Fibroblast of skin of right biceps (primary cell): Measurements from ENCODE around the gene PSMD5.
A peak's percentile ranks its signal among the peaks of the same experiment; 100 is the strongest.

Source experiments
- DNase-seq: peaks from one replicate; pipeline ENCODE4 v3.0.0-alpha.2; 2013

PSMD5 gene

DNA sequence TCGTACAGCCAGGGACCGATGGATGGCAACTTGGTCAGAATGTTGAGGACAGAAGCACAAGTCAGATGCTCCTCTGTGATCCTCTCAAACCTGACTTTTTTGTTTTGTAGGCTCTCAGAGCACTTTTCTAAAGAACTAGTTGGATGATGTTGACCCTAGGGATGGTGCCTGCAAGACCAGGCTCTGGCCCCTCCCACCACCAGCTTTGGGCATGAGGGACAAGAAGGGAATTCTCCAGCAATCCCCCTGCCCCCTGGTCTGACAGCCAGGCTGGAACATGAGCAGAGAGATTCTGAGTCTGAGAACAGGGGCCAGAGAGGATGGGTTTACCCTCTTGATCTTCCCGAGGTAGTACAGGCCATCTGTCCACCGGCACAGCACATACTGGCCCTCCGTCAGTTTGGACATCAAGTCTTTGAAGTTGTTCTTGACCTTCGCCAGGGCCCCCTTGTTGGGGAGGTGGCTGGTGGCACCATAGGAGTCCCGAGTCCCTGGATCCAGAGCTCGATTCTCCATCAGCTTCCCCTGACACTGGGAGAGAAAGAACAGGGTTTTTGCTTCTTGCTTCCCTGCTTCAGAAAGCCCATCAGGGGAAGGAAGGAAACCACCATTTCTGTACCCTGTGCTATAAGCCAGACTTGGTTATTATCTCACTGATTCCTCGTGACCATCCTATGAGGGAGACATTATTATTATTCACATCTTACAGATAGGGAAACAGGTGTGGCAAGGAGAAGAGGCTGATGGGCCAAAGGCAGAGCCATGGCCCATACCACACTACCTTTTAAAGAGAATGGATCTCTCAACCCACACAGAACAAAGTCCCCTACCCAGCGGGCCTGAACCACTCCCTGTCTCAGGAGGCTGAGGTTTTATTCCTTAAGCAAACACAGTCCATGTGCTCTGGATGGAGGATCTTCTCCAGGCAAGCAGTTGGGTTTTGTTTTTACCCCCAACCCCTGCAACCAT lies 31.8 kb upstream of the PSMD5 start:
- no peak for DNase-seq

DNA sequence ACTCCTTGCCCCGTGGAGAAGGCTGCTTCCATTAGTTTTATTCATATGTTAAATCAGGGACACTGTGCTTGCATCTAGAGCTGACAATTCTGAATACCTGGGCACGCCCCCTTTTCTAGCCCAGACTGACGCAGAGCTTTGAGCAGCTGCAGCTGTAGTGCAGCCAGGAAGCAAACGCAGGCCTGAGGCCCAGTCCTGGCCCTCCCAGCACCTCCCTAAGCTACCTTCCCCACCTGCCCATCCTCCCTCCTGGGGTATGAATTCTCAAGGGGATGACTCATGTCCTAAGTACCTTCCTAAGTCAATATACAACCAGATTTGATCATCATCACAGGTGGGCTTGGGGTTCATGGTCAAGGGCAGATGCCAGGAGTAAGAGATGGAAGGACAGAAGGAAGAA lies 30.8 kb upstream of the PSMD5 start:
- DNase-seq, result peak; percentile 21

DNA sequence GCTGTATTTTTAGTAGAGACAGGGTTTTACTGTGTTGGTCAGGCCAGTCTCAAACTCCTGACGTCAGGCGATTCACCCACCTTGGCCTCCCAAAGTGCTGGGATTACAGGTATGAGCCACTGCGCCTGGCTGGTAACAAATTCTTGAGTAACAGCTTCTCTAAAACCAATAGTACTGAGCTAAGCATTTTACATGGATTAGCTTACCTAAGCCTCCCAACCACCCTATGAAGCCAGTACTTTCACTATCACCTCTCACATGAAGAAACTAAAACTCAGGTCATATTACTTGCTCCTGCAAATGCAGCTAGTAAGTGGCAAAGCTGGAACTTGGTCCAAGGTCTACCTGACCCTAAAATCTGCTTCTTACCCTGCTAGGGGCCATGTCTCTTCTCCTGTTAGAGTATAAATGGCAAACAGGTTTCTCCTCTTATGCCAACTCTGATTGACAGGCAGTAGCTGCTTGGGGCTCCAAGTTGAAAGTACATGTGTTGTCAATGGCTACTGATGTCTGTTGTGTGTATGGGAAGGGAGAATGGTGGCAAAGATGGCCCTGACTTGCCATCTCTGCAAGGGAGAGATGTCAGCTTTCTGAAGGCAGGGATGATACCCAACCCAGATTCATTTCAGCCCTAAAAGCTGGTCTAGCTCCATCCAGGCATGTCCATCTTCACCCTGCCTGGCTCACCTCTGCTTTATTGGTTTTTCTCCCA lies 30.2 kb upstream of the PSMD5 start:
- DNase-seq, result no peak

DNA sequence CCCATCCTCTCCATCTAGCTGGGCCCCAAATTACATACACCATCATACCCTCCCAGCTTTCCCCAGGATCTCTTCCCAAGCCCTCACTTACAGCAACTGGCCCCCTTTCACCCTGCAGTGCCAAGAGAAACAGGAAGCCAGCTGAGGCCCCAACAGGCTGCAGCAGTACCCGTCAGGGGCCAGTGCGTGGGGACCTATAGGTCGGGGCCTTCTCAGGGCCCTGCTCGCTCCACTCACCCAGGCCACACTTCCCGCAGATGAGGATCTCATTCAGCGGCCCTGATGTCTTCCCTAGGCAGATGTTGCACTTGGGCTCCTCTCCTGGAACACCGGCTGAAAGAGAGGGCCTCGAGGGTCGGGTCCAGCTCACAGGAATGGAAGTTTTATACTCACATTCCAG lies 27.5 kb upstream of the PSMD5 start:
- no peak for DNase-seq

DNA sequence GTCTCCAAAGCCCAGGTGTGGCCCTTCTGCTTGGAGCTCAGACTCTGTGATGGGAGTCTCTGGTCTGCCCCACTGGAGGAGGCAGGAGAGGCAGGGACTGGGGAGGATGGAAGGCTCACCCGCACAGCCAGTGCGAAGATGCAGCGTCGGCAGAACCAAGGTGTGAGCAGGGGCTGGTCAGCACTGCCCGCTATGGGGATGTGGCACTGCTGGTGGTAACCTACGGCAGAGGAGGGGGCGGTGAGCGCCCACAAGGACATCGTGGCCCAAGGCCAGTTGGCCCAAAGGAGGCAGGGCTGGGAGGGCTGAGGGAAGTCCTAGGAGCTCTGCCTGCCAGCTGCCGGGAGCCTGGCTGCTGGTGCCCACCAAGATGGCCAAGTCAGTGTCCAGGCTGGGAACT lies 27.0 kb upstream of the PSMD5 start:
- no peak for DNase-seq

DNA sequence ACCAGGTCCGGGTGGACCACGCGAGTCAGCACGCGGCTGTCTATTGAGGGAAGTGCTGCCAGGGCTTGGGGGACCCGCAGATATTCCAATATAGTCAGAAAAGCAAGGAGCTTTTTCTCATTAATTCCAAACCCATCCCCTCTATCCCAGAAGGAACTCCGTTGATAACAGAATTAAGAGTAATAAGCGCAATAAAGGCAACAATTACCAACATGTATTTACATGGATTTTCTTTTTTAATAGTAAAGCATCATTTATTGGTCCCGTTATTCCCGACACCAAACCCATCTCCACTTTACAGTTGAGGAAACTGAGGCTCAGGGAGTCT lies 26.6 kb upstream of the PSMD5 start:
- DNase-seq, result no peak

DNA sequence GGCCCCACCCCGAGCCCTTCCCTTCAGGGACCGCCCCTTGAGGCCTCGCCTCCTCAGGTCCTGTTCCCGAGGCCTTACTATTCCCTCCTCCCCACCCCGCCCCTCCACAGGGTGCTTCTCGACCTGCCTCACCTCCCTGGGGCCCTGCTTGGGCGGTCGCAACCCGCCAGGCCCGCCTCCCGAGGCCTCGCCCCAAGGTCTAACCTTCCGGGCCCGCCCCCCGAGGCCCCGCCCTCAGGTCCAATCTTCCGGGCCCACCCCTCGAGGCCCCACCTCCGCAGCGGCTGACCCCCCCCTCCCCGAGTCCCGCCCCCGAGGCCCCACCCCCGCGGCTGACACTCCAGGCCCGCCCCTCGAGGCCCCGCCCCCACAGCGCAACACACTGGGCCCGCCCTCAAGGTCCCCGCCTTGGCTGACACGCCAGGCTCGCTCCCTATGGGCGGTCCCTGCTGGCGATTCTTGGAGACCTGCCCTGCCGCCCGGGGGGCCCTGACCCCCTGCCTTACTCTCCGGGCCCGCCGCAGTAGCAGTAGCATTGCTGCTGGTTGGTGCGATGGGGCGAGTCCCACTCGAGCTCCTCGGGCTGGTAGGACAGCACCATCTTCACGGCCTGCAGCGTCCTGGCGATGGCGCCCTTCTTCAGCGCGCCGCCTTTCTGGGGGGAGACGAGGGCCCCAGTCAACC lies 26.1 kb upstream of the PSMD5 start:
- peak; percentile 96 for DNase-seq

DNA sequence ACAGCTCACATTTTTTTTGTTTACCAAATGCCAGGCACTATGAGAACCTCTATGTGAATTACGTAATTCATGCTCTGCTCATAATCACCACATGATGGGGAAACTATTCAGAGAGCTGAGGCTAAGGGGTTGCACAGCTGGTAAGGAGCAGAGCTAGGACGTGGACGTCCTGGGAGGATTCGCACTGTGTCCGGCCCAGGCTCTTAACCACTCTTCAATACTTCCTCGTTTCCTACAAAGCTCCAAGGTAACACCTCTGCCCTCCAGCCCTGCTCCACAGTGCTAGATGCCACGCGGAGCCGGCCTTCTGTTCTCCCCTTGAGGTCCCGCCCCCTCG lies 25.6 kb upstream of the PSMD5 start:
- DNase-seq, result no peak

DNA sequence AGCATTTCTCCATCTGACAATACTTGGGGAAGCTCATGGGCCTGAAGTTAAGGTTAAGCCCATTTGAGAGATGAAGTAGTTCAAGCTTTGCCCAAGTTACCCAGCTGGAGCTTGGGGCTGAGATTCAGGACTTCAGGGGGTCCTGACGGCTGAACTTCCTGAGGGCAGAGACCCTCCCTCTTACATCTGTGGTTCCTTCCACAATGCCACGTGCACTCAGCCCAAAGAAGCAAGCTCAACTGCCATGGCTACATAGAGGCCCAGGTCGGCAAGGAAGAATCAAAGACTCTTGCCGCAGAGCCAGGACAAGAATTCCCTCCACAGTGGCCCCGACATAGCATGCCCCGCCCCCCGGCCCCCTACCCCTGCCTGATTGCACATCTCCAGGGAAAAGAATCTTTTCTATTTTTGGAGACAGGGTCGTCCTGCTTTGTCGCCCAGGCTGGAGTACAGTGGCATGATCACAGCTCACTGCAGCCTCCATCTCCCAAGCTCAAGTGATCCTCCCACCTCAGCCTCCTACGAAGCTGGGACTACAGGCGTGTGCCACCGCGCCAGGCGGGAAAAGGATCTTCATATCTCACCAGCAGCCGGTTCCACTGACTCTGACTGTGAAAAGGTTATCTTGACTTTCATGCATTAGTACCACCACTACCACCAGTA lies 25.1 kb upstream of the PSMD5 start:
- no peak for DNase-seq

DNA sequence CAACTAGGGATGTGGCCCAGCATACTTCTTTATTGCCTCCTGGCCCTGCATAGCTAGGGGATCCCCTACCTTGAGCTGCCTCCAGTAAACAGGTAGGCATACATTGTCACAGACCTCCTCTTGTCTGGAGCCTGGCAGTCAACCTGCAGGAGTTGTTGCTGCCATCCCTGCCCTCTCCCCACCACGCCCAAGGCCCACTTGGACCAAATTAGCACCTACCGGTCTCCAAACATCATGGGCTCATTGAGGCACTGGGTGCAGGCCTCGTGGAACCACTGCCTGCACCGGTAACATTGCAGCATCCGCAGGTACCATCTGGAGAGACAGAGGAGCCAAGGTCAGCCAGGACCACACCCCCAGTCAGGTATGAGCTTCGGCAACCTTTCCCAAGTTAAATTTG lies 23.9 kb upstream of the PSMD5 start:
- DNase-seq, result no peak

DNA sequence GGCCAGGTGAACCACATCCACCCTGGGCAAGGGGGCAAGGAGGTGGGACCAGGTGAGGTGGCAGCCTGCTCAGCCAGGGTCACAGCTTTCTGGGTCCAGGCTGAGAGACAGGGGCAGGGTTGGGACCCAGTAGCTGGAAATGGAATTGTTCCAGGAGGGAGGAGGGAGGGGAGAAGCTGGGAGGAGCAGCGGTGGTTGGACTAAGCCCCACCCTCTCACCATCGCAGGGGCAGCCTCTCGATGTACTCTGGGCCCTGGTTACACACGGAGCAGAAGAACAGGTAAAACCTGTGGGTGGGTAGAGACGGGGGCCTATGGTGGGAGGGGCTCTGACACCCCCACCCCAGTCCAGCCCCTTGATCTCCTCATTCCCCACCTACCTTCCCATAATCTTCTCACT lies 23.1 kb upstream of the PSMD5 start:
- DNase-seq, result no peak

DNA sequence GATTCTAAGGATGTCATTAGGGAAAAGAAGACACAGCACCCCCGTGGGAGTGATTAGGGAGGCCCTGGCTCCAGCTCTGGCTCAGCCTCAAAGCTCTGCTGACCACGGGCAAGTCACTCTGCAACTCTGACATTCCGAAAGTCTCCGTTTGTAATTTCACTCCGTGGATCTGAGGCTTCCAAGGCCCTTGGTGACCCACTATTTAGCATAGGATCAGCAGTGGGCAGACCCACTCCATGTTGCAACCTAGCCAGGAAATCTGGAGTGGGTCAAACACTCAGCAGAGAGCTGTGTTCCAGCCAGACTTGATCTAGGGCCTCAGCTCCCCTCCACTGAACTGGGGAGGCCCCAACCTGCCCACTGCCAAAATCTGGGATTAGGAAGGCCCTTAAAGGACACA lies 22.5 kb upstream of the PSMD5 start:
- DNase-seq, result no peak

DNA sequence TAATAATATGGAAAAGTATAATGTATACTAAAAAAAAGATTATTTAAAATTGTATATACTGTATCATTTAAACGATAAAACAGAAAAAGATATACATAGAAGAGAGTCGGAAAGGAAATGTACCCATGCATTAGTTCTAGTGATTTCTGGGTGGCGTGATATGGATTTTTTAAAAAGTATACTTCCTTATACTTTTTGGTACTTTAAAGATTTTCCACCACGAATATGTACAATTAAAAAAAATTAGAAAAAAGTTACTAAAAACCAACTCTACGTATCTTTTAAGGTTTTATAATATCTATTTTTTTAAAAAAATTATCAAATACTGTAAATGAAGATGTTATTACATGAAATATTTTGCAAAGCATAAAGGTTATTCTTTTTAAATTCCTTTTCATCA lies 22.0 kb upstream of the PSMD5 start:
- DNase-seq, result no peak

DNA sequence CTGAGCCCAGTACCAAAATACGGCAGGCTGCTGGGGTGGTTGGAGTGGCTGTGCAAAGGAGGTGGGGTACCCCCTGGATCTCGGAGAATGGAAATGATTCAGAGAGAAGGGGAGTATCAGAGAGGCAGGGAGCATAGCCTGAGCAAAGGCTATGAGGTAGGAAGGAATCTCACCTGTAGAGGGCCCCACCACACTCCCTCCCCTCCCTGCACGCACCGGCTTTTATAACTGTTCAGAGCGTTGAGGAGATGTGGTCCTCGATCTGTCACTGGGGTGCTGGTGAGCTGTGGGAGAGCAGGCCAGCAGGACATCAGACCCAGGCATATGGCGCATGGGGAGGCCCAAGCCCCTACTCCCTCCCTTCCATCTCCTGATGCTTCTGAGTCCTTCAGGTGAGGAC lies 21.1 kb upstream of the PSMD5 start:
- DNase-seq, result no peak

DNA sequence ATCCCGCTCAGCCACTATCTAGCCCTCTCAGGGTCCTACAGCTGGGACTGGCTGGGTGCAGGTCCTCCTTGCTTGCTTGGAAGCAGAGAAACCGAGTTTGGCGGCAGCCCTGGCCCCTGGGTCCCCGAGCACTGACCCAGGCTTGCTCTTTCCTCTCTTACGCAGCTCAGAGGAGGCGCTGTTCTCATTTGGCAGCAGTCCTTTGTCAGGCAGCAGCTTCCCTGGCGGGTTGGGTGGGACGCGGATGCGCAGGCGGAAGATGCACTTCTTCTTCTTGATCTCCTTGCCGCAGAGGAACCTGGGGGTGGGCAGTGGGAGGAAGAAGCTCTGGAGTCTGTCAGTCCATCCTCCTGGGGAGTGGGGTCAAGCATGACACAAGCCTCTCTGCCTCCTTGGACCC lies 19.7 kb upstream of the PSMD5 start:
- DNase-seq, result no peak

DNA sequence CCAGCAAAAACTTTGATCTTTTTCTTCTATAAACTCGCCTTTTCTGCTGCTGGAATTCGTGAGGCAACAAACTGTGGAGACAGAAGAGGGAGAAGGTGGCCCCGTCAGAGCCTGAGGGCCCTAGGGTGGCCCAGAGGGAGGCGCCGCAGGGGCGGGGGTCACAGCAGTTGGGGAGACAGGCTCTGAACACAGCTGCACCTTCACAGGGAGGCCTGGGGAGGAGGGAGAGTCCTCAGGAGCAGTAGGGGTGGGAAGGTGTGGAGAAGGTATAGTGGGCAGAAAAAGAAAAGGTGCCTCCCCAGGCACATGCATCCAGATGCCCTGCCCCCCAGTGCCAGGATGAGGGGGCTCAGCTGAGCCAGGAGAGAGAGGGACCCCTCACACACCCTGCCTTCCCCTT lies 19.2 kb upstream of the PSMD5 start:
- no peak for DNase-seq

DNA sequence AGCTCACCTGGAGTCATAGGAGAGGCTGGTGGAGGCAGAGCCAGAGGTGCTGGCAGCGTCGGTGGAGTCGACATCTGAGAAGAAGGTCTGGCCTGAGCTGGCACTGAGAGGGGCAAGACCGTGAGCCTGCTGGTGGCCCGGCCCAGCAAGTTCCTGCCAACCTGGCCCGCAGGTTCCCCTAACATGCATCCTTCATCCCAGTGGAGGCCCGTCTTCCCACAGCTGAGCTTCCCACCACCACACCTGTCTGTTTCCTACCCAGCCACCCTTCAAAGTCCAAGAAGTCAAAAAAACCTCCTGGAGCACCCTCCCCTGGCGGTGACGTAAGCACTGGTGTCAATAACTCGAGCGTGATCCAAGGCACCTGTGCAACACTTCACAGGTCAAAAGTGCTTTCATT lies 17.4 kb upstream of the PSMD5 start:
- no peak for DNase-seq

DNA sequence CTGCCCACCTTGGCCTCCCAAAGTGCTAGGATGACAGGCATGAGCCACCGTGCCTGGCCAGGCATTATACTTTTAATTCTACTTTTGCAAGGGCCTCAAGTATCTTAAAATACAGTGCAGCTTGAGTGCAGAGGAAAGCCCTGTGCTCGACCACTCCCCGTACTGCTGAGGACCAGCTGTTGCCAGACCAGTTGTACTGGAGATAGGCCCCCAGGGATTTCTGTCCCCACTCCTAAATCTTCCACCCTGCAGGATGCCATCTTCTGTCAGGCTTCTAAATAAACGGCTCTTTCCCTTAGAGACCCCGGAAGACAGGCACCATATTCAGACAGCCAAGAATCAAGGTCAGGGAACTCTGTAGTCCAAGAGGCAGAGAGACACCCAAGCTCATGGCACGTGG lies 16.6 kb upstream of the PSMD5 start:
- DNase-seq, result no peak

DNA sequence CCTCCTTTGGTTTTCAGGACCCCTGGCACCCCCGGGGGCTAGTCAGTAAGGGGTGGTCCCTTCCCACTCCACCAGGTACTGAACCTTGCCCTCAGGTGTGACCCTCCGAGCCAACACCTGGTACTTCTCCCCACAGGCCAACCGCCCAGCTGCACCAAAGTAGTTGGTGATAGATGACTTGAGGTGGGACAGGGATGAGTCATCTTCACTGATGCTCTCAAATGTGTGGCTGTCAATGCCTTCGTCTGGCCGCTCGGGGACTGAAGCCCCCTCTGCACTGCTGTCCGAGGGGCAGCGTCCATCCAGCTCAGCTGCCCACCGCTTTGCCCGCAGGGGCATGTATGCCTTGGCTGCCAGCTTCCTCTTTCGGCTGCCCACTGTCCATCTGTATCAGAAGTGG lies 15.2 kb upstream of the PSMD5 start:
- DNase-seq, result no peak

DNA sequence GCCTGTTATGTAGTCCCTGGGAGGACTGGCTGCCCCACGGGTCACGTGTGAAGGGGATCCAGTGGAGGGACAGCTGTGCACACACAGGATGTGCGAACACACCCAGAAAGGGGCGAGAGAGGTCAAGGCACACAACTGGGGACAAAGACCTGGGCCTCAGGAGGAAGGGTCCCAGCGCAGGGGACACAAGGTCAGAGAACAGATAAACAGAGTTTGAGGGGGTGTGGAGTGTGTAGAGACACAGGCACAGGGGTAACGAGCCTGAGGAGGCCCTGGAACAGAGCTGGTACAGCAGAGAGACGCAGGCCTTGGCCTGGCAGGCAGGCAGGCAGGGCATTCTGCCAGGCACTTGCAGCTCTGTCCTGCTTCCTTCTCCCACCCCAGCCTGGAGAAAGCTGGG lies 14.8 kb upstream of the PSMD5 start:
- no peak for DNase-seq

DNA sequence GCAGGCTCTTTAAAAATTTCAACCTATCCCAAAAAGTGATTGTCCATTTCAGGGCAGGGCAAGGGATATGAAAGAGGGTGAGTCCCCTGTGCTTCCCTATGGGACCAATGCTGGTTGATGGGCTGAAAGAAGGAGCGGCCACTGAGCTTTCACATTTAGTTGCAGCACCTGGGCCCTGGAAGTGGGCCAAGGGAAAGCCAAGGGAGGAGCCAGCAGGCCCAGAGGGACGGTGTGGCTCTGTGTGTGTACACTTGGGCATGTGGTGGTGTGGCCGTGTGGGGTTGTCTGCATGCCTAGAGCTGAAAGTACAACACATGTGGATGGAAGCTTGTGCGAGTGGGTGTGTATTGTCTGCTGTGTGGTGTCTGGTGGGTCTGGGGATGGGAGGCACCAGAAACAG lies 14.0 kb upstream of the PSMD5 start:
- DNase-seq, result no peak

DNA sequence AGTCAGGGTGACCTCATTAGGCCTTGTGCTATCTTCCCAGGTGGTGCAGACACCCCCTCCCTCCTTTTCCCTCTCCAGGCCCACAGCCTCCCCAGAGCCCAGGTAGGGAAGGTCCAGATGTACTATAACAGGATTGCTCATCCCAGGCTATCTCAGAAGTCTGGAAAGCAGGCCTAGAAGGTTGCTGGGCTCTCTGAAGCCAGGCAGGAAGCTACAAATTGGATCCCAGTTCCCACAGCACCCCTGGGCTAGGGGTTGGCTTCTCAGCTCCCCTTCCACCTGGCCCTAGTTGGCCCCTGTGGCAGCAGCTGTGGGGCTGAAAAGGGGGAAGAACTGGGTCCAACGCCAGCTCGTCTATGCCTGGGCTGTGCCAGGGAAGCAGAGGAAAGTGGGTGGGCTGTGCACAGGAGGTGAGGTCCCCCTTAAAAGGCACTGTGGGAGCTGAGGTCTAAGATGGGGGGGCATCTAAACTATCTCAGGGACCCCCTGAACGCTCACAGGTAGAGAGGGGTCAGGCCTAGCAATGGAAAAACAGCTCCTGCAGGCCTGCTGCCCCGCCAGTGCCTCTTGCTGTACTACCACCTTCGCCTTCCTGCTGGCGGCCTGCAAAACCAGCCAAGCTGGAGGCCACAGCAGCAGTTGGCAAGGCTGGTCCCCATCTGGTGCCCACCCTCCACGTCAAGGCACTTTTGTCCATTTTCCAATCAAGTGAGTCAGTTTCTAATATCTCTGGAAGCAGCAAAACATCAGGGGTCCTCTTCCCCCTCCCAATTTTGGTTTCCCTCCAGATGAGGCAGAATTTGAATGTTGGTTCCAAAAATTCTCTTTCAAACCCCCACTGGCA lies 13.3 kb upstream of the PSMD5 start:
- DNase-seq, result no peak
